Small intestine (tissue), 7 donors: ENCODE measurements around the gene MX1. TPM values are rescaled to one million over a fixed set of nuclear protein-coding genes. Genes with fewer than 3 reads are reported as not detected.
"Not testable (repeated sequence)": the region's sequence is repeated elsewhere in the genome, so short reads cannot be mapped to it uniquely, and the experiment has no call there.

Experiments
- DNase-seq, 2 donors: peaks; one replicate each; pipeline versions ENCODE4 v3.0.0 to v3.0.0-alpha.2; 2013
- FAIRE-seq: peaks from 2 replicates; lab custom pipeline; 2012; peaks lifted over from hg19 to GRCh38; lab: Jason Lieb, UNC
- H3K27ac ChIP-seq, 3 donors: one replicate each; pipeline ENCODE4 v1.5.1; 2013; ENCODE audit warnings: low read length in 2 of 3, mild to moderate bottlenecking in 2 of 3, control low read depth in 1 of 3, inconsistent platforms in 1 of 3, low read depth in 1 of 3, moderate library complexity in 1 of 3
- H3K27me3 ChIP-seq, 3 donors: one replicate each; pipeline ENCODE4 v1.6.1; 2013; ENCODE audit warnings: low read length in 3 of 3, inconsistent platforms in 1 of 3; ENCODE audit not compliant: control insufficient read depth in 3 of 3, insufficient read depth in 3 of 3
- H3K36me3 ChIP-seq, 3 donors: one replicate each; pipeline ENCODE4 v1.6.1; 2013; ENCODE audit warnings: low read length in 3 of 3, inconsistent platforms in 1 of 3, low read depth in 1 of 3, mild to moderate bottlenecking in 1 of 3, moderate library complexity in 1 of 3; ENCODE audit not compliant: control insufficient read depth in 3 of 3, insufficient read depth in 2 of 3
- H3K4me1 ChIP-seq, 3 donors: one replicate each; pipeline ENCODE4 v1.6.1; 2013; ENCODE audit warnings: low read length in 2 of 3, inconsistent platforms in 1 of 3, low read depth in 1 of 3, mild to moderate bottlenecking in 1 of 3, moderate library complexity in 1 of 3; ENCODE audit not compliant: control insufficient read depth in 3 of 3, insufficient read depth in 2 of 3
- H3K4me3 ChIP-seq, 3 donors: one replicate each; pipeline ENCODE4 v1.5.1; 2013; ENCODE audit warnings: low read length in 3 of 3, control low read depth in 1 of 3, inconsistent platforms in 1 of 3, low read depth in 1 of 3, mild to moderate bottlenecking in 1 of 3, moderate library complexity in 1 of 3
- H3K9me3 ChIP-seq, 2 donors: one replicate each; pipeline ENCODE4 v1.6.1; 2013; ENCODE audit warnings: low read depth in 1 of 2, low read length in 1 of 2; ENCODE audit not compliant: control insufficient read depth in 2 of 2, insufficient read depth in 1 of 2
- WGBS, 3 donors: extraction: QIAGEN DNeasy Blood & Tissue Kit; methylation state at CpG; one replicate each; pipeline ENCODE4 v1.1.7; 2013; 5-methylcytosine and 5-hydroxymethylcytosine counted together
- polyA plus RNA-seq, 4 donors: library from polyadenylated mRNA; stranded (reverse) in 3 of 4; unstranded in 1 of 4; fragments of 200-250 nt in 3 of 4; fragments of 120-200 nt in 1 of 4; gene quantifications; one replicate each; pipeline versions ENCODE4 v1.2.1 to v1.2.3, GENCODE V29; 2013
- donor health status: healthy with polysubstance abuse.
- donor health status: control.
- donor health status: control.
- donor health status: Bipolar disorder and iron deficiency.
- donor health status: healthy.

MX1 gene
- polyA plus RNA-seq, 4 donors, result 14.6 to 64.9 (median 36.8) TPM

- H3K27me3 ChIP-seq, result peaks cover 0 to 10% (median 0%) of the 10 kb centered on the region in 3 donors
- not testable (repeated sequence) for H3K4me3 ChIP-seq, FAIRE-seq, H3K36me3 ChIP-seq, DNase-seq, H3K27ac ChIP-seq, H3K9me3 ChIP-seq
- 70 to 76% (median 76%) methylated on average over 5 of the region's 5 CpGs for WGBS, 3 donors
- H3K4me1 ChIP-seq, result peaks cover 2 to 22% (median 4%) of the 10 kb centered on the region in 3 donors
These were observed 2.8 kb upstream of the MX1 start for GRCh38 chr21:41423305-41423636.

DNA sequence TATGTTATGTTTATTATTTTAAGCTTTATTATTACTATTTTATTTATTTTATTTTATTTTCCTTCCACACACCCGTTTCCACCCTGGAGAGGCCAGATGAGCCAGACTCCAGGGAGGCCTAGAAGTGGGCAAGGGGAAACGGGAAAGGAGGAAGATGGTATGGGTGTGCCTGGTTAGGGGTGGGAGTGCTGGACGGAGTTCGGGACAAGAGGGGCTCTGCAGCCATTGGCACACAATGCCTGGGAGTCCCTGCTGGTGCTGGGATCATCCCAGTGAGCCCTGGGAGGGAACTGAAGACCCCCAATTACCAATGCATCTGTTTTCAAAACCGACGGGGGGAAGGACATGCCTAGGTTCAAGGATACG is 468 bp upstream of the MX1 start:
- peak overlapping the region; percentile 17 to 90 (median 85) for H3K27ac ChIP-seq
- DNase-seq (no peak), FAIRE-seq (no peak)
- 27 to 35% (median 29%) methylated on average over 7 of the region's 7 CpGs for WGBS, 3 donors
- peaks cover 2 to 17% (median 4%) of the 10 kb centered on the region in 3 donors for H3K4me1 ChIP-seq
- H3K4me3 ChIP-seq, result peak overlapping the region; percentile 86 to 88 (median 87)
- peaks cover 0 to 10% (median 0%) of the 10 kb centered on the region in 3 donors for H3K27me3 ChIP-seq
- peaks cover 0 to 8% (median 2%) of the 10 kb centered on the region in 3 donors for H3K36me3 ChIP-seq
- no peaks in the 10 kb centered on the region for H3K9me3 ChIP-seq

DNA sequence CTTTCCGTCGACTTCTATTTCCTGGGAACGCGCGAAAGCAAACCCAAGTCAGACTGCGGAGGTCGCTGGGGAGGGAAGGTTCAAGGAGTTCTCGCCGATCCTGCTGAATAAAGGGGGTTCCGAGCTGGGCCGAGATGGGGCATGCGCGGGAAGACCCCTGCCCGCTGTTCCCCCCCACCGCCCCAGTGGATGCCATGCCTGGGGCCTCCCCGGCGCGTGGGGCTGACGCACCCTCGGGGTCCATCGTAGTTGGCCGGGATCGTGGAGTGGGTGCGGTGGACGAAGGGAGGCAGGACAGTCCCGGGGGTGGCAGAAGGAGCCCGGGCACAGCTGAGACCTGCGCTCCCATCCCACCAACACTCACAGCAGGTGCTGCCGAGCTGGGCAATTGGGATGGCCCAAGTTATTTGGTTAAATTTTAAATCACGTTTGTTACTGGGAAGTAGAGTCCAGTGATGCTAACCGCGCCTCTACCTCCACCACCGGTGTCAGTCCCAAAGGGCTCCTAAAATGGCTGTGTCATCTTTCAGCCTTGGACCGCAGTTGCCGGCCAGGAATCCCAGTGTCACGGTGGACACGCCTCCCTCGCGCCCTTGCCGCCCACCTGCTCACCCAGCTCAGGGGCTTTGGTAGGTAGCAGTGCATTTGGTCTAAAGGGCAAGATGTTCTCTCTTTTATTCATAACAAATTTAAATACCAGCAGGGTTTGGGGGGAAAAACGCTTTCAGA is 801 bp downstream of the MX1 start:
- WGBS, 3 donors, result 8 to 18% (median 13%) methylated on average over 41 of the region's 41 CpGs
- peak overlapping the region in 1 of 3 donors; percentile 90 for H3K27ac ChIP-seq
- FAIRE-seq, result no peak

GRCh38 chr21:41427556-41427955 is 1.5 kb downstream of the MX1 start:
- no peak overlapping the region for H3K4me3 ChIP-seq
- 92 to 93% (median 92%) methylated on average over 8 of the region's 8 CpGs for WGBS, 3 donors
- H3K27ac ChIP-seq, result no peak overlapping the region
- H3K27me3 ChIP-seq, result peaks cover 0 to 10% (median 0%) of the 10 kb centered on the region in 3 donors
- no peaks in the 10 kb centered on the region for H3K9me3 ChIP-seq
- no peak for FAIRE-seq
- H3K36me3 ChIP-seq, result peaks cover 2 to 18% (median 3%) of the 10 kb centered on the region in 3 donors
- DNase-seq, result no peak
- peaks cover 4 to 10% (median 4%) of the 10 kb centered on the region in 3 donors for H3K4me1 ChIP-seq

More for the DNA sequence above, 801 bp downstream of the MX1 start:
- H3K4me3 ChIP-seq, result peak overlapping the region; percentile 86 to 88 (median 87)
- DNase-seq, result peak; percentile 25 to 41
- H3K27me3 ChIP-seq, result peaks cover 0 to 10% (median 0%) of the 10 kb centered on the region in 3 donors
- H3K36me3 ChIP-seq, result peaks cover 0 to 12% (median 2%) of the 10 kb centered on the region in 3 donors
- no peaks in the 10 kb centered on the region for H3K9me3 ChIP-seq
- peaks cover 2 to 12% (median 4%) of the 10 kb centered on the region in 3 donors for H3K4me1 ChIP-seq

- Histone ChIP-seq H3K27me3 (peaks cover 0 to 10% (median 0%) of the 10 kb centered on the region in 3 donors), H3K27ac (no peak overlapping the region), H3K36me3 (peaks cover 3 to 18% (median 7%) of the 10 kb centered on the region in 3 donors), H3K4me1 (peaks cover 4 to 17% (median 7%) of the 10 kb centered on the region in 3 donors), H3K9me3 (no peaks in the 10 kb centered on the region), H3K4me3 (no peak overlapping the region)
- FAIRE-seq (no peak), DNase-seq (no peak)
- WGBS, 3 donors, result 93 to 96% (median 96%) methylated on average over 8 of the region's 8 CpGs
These were observed 2.3 kb downstream of the MX1 start for GRCh38 chr21:41428311-41428710.

- FAIRE-seq, result no peak
- no peak for DNase-seq
- Histone ChIP-seq H3K36me3 (peaks cover 5 to 18% (median 10%) of the 10 kb centered on the region in 3 donors), H3K4me1 (peaks cover 4 to 21% (median 7%) of the 10 kb centered on the region in 3 donors), H3K27ac (no peak overlapping the region), H3K27me3 (peaks cover 0 to 10% (median 0%) of the 10 kb centered on the region in 3 donors), H3K9me3 (no peaks in the 10 kb centered on the region), H3K4me3 (no peak overlapping the region)
- WGBS, 3 donors, result 87 to 89% (median 88%) methylated on average over 6 of the region's 6 CpGs
These were observed 2.8 kb downstream of the MX1 start for GRCh38 chr21:41428847-41429246.

GRCh38 chr21:41429305-41429704 is 3.3 kb downstream of the MX1 start:
- DNase-seq (no peak), FAIRE-seq (no peak)
- WGBS, 3 donors, result 91 to 94% (median 92%) methylated on average over 3 of the region's 3 CpGs
- Histone ChIP-seq H3K27me3 (peaks cover 0 to 10% (median 0%) of the 10 kb centered on the region in 3 donors), H3K4me1 (peaks cover 4 to 23% (median 7%) of the 10 kb centered on the region in 3 donors), H3K36me3 (peaks cover 7 to 18% (median 10%) of the 10 kb centered on the region in 3 donors), H3K27ac (no peak overlapping the region), H3K9me3 (no peaks in the 10 kb centered on the region), H3K4me3 (no peak overlapping the region)

DNA sequence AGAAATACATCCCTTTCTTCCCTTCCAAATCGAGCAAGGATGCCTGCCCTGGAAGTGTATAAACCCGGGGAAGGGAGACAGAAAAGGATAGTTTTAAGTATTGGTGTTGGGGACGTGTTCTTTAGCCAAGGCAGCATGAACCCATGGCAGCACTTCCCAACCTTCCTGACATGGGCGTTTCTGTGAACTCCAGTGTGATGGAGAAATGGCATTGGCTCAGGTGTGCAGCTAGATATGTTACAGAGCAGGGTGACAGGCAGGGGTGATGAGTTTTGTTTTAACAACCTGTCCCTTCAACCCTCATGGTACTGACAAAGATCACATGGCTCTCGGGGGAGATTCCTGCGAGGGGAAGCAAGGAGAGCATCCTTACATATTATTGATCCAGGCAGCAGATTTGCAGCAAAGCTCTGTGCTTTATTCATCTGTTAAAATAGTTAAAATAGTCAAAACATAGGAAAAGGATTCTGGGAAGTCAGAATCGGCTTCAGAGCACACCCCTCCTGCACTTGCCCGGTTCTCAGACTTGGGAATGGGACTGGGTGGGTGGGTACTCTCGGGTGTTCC is 4.0 kb downstream of the MX1 start:
- Histone ChIP-seq H3K4me3 (no peak overlapping the region), H3K9me3 (no peaks in the 10 kb centered on the region), H3K27ac (no peak overlapping the region), H3K36me3 (peaks cover 7 to 18% (median 10%) of the 10 kb centered on the region in 3 donors), H3K27me3 (peaks cover 0 to 10% (median 0%) of the 10 kb centered on the region in 3 donors), H3K4me1 (peaks cover 4 to 23% (median 7%) of the 10 kb centered on the region in 3 donors)
- FAIRE-seq, result no peak
- DNase-seq, result no peak
- 81 to 88% (median 82%) methylated on average over 9 of the region's 9 CpGs for WGBS, 3 donors
